Loucy (cell line): ENCODE data around the gene MYOF.

Source experiments
- EZH2phosphoT487 ChIP-seq: fragments of 200-600 bp; IDR thresholded peaks from 2 replicates; pipeline ENCODE4 v1.6.1; 2018; ENCODE audit warnings: antibody characterized with exemption, mild to moderate bottlenecking, moderate library complexity, borderline replicate concordance
- TF ChIP-seq, protein P1 (sequence below): fragments of 200-600 bp; sonication (generic); conservative IDR thresholded peaks from 2 replicates; pipeline ENCODE4 v1.5.1; 2014; ENCODE audit warnings: mild to moderate bottlenecking, antibody characterized with exemption, low read length

DNA sequence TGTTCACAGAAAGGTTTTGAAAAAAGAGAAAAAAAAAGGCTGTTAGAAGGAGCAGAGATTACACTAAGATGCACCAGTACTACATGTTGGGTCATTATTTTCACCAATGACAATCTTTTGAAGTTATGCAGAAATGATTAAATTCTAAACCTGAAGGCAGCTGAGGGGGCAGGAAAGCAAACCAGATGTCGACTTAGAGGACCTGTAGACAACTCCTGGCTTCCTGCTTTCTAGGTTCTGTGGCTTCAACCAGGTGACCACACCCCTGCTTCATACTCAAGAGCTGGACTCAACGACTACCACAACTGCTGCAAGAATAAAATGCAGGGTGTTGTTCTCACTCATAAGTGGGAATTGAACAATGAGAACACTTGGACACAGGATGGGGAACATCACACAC, 30.0 kb downstream of the MYOF start:
- TF ChIP-seq, protein P1, sequence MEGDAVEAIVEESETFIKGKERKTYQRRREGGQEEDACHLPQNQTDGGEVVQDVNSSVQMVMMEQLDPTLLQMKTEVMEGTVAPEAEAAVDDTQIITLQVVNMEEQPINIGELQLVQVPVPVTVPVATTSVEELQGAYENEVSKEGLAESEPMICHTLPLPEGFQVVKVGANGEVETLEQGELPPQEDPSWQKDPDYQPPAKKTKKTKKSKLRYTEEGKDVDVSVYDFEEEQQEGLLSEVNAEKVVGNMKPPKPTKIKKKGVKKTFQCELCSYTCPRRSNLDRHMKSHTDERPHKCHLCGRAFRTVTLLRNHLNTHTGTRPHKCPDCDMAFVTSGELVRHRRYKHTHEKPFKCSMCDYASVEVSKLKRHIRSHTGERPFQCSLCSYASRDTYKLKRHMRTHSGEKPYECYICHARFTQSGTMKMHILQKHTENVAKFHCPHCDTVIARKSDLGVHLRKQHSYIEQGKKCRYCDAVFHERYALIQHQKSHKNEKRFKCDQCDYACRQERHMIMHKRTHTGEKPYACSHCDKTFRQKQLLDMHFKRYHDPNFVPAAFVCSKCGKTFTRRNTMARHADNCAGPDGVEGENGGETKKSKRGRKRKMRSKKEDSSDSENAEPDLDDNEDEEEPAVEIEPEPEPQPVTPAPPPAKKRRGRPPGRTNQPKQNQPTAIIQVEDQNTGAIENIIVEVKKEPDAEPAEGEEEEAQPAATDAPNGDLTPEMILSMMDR, result no peak
- TF ChIP-seq EZH2phosphoT487, result no peak
